Neuron (in vitro differentiated cells): Measurements from ENCODE around the gene OGFOD3.

Source experiments
- H2AFZ ChIP-seq: one replicate; pipeline ENCODE4 v1.6.1; 2013; ENCODE audit warnings: low read depth, mild to moderate bottlenecking, inconsistent platforms, low read length, moderate library complexity
- H3K27me3 ChIP-seq: one replicate; pipeline ENCODE4 v1.6.1; 2013; ENCODE audit warnings: low read length; ENCODE audit not compliant: insufficient read depth
- H3K36me3 ChIP-seq: one replicate; pipeline ENCODE4 v1.6.1; 2013; ENCODE audit warnings: low read length; ENCODE audit not compliant: insufficient read depth
- H3K4me1 ChIP-seq: one replicate; pipeline ENCODE4 v1.6.1; 2013; ENCODE audit warnings: low read length; ENCODE audit not compliant: insufficient read depth
- H3K4me3 ChIP-seq: 2 replicates; pipeline ENCODE4 v1.5.1; 2013; ENCODE audit warnings: mild to moderate bottlenecking, low read length, moderate library complexity
- H3K9me3 ChIP-seq: one replicate; pipeline ENCODE4 v1.6.1; 2013; ENCODE audit warnings: low read length

Gene OGFOD3

GRCh38 chr17:82435601-82436583 lies 17.5 kb upstream of the OGFOD3 start:
- Histone ChIP-seq H2AFZ (no peak overlapping the region), H3K36me3 (peaks cover 14% of the 10 kb centered on the region), H3K4me1 (no peaks in the 10 kb centered on the region), H3K9me3 (no peaks in the 10 kb centered on the region), H3K4me3 (no peak overlapping the region), H3K27me3 (no peaks in the 10 kb centered on the region)

GRCh38 chr17:82435103-82435502 lies 16.7 kb upstream of the OGFOD3 start:
- H3K9me3 ChIP-seq, result no peaks in the 10 kb centered on the region
- no peaks in the 10 kb centered on the region for H3K27me3 ChIP-seq
- peaks cover 14% of the 10 kb centered on the region for H3K36me3 ChIP-seq
- no peak overlapping the region for H3K4me3 ChIP-seq
- H3K4me1 ChIP-seq, result no peaks in the 10 kb centered on the region
- no peak overlapping the region for H2AFZ ChIP-seq

GRCh38 chr17:82434216-82434565 lies 15.8 kb upstream of the OGFOD3 start:
- Histone ChIP-seq H3K27me3 (no peaks in the 10 kb centered on the region), H3K4me1 (no peaks in the 10 kb centered on the region), H3K4me3 (no peak overlapping the region), H3K9me3 (no peaks in the 10 kb centered on the region), H3K36me3 (peaks cover 14% of the 10 kb centered on the region), H2AFZ (no peak overlapping the region)

GRCh38 chr17:82433560-82434215 lies 15.3 kb upstream of the OGFOD3 start:
- H2AFZ ChIP-seq, result no peak overlapping the region
- no peak overlapping the region for H3K4me3 ChIP-seq
- no peaks in the 10 kb centered on the region for H3K9me3 ChIP-seq
- no peaks in the 10 kb centered on the region for H3K4me1 ChIP-seq
- H3K27me3 ChIP-seq, result no peaks in the 10 kb centered on the region
- H3K36me3 ChIP-seq, result peaks cover 14% of the 10 kb centered on the region

- Histone ChIP-seq H3K36me3 (peaks cover 12% of the 10 kb centered on the region), H2AFZ (no peak overlapping the region), H3K4me1 (no peaks in the 10 kb centered on the region), H3K27me3 (no peaks in the 10 kb centered on the region), H3K9me3 (no peaks in the 10 kb centered on the region), H3K4me3 (no peak overlapping the region)
Measured at GRCh38 chr17:82432017-82432416, 13.6 kb upstream of the OGFOD3 start.

- Histone ChIP-seq H3K4me3 (no peak overlapping the region), H3K27me3 (no peaks in the 10 kb centered on the region), H3K4me1 (no peaks in the 10 kb centered on the region), H3K36me3 (peaks cover 8% of the 10 kb centered on the region), H2AFZ (no peak overlapping the region), H3K9me3 (no peaks in the 10 kb centered on the region)
Measured at GRCh38 chr17:82429824-82430223, 11.4 kb upstream of the OGFOD3 start.

- Histone ChIP-seq H3K27me3 (no peaks in the 10 kb centered on the region), H3K9me3 (no peaks in the 10 kb centered on the region), H3K4me3 (no peak overlapping the region), H2AFZ (no peak overlapping the region), H3K4me1 (no peaks in the 10 kb centered on the region), H3K36me3 (peaks cover 6% of the 10 kb centered on the region)
Measured at GRCh38 chr17:82428546-82428945, 10.2 kb upstream of the OGFOD3 start.

GRCh38 chr17:82424863-82425159 lies 6.4 kb upstream of the OGFOD3 start:
- Histone ChIP-seq H3K4me1 (peaks cover under 1% of the 10 kb centered on the region), H3K27me3 (no peaks in the 10 kb centered on the region), H3K36me3 (peaks cover 15% of the 10 kb centered on the region), H3K9me3 (peaks cover 6% of the 10 kb centered on the region), H3K4me3 (no peak overlapping the region), H2AFZ (no peak overlapping the region)

GRCh38 chr17:82424001-82424862 lies 5.8 kb upstream of the OGFOD3 start:
- Histone ChIP-seq H3K9me3 (peaks cover 6% of the 10 kb centered on the region), H3K4me1 (peaks cover 6% of the 10 kb centered on the region), H3K27me3 (no peaks in the 10 kb centered on the region), H2AFZ (no peak overlapping the region), H3K36me3 (peaks cover 15% of the 10 kb centered on the region), H3K4me3 (no peak overlapping the region)

- H3K9me3 ChIP-seq, result peaks cover 6% of the 10 kb centered on the region
- no peak overlapping the region for H2AFZ ChIP-seq
- peak overlapping the region; percentile 84 for H3K4me3 ChIP-seq
- no peaks in the 10 kb centered on the region for H3K27me3 ChIP-seq
- H3K4me1 ChIP-seq, result peaks cover 19% of the 10 kb centered on the region
- H3K36me3 ChIP-seq, result peaks cover 11% of the 10 kb centered on the region
Measured at GRCh38 chr17:82419540-82419939, 1.2 kb upstream of the OGFOD3 start.

- Histone ChIP-seq H2AFZ (no peak overlapping the region), H3K27me3 (no peaks in the 10 kb centered on the region), H3K36me3 (peaks cover 8% of the 10 kb centered on the region), H3K9me3 (peaks cover 3% of the 10 kb centered on the region), H3K4me1 (peaks cover 19% of the 10 kb centered on the region), H3K4me3 (no peak overlapping the region)
Measured at GRCh38 chr17:82416771-82417170, 1.6 kb downstream of the OGFOD3 start.

- no peak overlapping the region for H2AFZ ChIP-seq
- peaks cover 19% of the 10 kb centered on the region for H3K4me1 ChIP-seq
- H3K4me3 ChIP-seq, result no peak overlapping the region
- no peaks in the 10 kb centered on the region for H3K27me3 ChIP-seq
- H3K36me3 ChIP-seq, result peaks cover 8% of the 10 kb centered on the region
- peaks cover 3% of the 10 kb centered on the region for H3K9me3 ChIP-seq
Measured at GRCh38 chr17:82416264-82416663, 2.1 kb downstream of the OGFOD3 start.

- Histone ChIP-seq H3K36me3 (peaks cover 5% of the 10 kb centered on the region), H3K4me1 (peaks cover 19% of the 10 kb centered on the region), H2AFZ (no peak overlapping the region), H3K9me3 (no peaks in the 10 kb centered on the region), H3K27me3 (no peaks in the 10 kb centered on the region), H3K4me3 (no peak overlapping the region)
Measured at GRCh38 chr17:82415786-82416185, 2.6 kb downstream of the OGFOD3 start.
